Activated naive CD4-positive, alpha-beta T cell (primary cell): Measurements from ENCODE around the gene VWA3A.

ENCODE experiments used
- DNase-seq, 4 experiments: peaks; one replicate each; lab custom pipeline; 2025; lab: John Stamatoyannopoulos, UW

Gene VWA3A

DNA sequence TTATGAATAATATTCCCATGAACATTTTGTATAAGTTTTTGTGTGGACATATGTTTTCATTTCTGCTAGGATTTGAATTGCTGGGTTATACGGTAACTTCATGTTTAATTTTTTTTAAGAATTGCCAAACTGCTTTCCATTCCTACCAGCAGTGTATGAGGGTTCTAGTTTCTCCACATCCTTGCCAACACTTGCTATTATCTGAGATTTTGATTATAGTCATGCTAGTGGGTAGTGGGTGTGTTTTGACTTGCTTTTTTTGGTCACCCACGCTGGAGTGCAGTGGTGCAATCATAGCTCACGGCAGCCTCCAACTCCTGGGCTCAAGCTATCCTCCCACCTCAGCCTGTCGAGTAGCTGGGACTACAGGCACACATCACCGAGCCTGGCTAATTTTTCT, 110.8 kb downstream of the VWA3A start:
- DNase-seq = no peak

DNA sequence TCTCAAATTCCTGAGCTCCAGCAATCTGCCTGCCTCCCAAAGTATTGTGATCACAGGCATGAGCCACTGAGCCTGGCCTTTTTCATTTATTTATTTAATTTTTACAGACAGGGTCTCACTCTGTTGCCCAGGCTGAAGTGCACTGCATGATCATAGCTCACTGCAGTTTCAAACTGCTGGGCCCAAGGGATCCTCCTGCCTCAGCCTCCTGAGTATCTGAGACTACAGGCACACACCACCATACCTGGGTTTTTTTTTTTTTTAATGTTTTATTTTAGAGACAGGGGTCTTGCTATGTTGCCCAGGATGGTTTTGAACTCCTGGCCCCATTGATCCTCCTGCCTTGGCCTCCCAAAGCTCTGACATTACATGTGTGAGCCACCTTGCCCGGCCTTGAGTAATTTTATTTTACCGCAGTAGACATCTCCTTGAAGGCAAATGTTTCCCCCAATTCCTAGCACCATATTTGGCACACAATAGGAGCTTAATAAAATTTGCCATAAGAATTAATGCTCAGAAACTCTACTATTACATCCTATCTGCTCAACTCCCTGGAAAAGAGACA, 111.8 kb downstream of the VWA3A start:
- no peak for DNase-seq

- no peak for DNase-seq
These were observed 113.3 kb downstream of the VWA3A start for GRCh38 chr16:22205577-22206012.

DNA sequence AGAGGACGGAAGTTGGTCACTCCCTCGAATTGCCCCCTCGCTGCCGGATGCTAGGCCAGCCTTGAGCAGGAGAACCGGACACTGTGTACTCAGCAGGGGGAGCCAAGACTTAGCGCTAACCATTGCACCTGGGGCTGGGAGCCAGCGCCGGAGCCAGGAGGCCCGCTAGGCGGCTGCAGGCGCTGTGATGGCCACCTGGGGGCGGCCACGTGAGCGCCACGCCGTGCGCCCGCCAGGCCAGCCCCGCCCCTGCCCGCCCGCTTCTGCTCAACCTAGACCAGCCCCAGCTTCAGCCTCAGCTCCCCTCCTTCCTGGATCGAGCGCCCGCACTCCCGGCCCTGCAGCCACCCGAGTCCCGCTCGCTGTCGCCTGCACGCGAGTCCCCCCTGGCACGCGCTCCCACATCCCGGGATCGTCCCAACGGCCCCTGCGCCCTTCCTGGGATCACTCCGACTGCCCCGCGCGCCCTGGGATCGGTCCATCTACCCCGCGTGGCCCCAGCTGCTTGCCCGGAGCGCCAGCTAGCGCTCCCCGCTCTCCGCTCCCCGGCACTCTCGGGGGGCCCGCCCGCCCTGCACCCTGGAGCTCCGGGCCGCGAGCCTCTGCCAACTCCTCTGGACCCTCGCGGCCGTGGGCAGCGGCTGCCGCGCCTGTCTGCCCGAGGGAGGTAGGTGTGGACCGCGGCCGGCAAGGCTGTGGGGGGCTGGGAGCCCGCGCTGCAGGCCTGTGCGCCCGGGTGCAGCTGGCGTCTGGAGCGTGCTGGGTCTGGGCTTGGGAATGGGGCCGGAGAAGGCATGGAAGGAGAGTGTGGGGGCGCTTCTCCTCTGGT, 113.9 kb downstream of the VWA3A start, which contains the start of gene EEF2K:
EEF2K (plus strand) TSS at position 266 of the 829 bp plus-strand sequence. CDS start 19,452 bp downstream, outside the sequence.
- DNase-seq = peak; percentile 50 to 73 (median 56)
